NCI-H69 (cell line): ENCODE results near the gene BRIP1.
"Not testable (repeated sequence)": the region's sequence is repeated elsewhere in the genome, so short reads cannot be mapped to it uniquely, and the experiment has no call there.

Experiments used
- DNase-seq: peaks from one replicate; lab custom pipeline; 2025; lab: John Stamatoyannopoulos, UW

BRIP1 gene

DNA sequence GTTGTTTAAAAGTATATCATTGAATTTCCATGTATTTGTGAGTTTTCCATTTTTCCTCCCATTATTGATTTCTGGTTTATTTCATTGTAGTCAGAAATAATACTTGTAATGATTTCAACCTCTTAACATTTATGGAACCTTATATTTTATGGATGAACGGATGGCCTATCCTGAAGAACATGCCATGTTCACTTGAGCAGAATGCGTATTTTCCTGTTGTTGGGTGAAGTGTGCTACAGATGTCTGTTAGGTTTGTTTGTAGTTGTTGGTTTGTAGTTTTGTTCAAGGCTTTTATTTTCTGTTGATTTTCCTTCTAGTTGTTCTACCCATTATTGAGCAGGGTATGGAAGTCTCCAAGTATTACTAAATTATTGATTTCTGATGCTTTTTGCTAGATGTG, 165.1 kb downstream of the BRIP1 start:
- DNase-seq, result no peak

DNA sequence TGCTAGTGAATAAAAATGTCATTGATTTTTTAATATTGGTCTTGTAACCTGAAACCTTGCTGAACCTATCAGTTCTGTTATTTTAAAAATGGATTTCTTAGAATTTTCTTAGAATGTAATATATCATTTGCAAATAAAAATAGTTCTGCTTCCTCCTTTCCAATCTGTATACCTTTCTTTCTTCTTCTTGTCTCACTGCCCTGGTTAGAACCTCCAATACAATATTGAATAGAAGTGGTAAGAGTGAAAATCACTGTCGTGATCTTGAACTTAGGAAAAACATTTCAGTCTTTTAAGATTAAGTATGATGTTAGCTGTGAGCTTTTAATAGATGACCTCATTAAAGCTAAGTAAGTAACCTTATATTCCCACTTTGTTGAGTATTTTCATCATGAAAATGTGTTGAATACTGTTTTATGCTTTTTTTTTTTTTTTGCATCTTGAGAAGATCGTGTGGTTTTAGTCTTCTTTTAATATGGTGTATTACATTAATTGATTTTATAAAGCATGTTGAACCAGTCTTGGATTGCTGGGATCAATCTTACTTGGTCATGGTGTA, 167.5 kb downstream of the BRIP1 start:
- no peak for DNase-seq

DNA sequence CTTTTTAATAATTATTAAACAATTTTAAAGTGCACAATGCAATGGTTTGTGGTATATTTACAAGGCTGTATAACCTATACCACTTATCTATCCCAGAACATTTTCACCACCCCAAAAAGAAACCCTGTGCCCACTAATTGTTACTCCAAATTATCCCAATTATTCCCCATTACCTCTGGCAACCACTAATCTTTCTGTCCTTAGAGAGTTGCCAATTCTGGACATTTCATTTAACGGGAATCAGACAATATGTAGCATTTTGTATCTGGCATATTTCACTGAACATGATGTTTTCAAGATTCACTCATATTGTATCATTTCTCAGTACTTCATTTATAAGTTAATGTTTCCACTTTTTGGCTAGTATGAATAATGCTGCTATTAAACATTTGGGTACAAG, 169.2 kb downstream of the BRIP1 start:
- no peak for DNase-seq

DNA sequence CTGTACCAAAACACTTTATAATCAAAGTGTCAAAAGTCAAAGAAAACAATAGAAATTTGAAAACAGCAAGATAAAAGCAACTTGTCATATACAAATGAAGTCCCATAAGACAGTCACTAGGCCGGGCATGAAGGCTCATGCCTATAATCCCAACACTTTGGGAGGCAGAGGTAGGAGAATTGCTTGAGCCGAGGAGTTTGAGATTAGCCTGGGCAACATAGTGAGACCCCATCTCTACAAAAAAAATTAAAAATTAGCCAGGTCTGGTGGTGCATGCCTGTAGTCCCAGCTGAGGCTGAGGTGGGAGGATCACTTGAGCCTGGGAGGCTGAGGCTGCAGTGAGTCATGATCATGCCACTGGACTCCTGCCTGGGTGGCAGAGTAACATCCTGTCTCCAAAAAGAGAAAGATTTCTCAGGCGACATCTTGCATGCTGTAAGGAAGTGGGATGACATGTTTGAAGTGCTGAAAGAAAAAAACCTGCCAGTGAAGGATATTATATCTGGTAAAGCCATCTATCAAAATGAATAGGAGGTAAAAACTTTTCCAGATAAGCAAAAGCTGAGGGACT, 173.6 kb downstream of the BRIP1 start:
- no peak for DNase-seq

DNA sequence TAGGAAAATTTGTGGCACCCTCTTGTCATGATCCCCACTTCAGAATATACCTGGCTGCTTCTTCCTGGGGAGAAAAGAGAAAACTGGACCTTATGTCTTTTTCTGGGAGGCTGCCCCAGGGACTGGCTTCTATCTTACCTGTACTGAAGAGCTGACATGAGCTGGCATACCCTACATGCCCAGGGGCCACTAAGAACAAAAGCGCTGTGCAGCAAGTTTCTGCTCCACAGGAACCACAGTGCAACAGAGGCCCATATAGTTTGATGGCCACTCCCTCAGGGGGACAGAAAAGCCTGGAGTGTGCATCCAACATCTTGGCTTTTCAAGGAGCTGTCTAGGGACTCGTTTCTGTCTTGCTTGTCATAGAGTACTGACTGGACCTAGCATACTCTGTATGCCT, 175.6 kb downstream of the BRIP1 start:
- DNase-seq, result no peak

DNA sequence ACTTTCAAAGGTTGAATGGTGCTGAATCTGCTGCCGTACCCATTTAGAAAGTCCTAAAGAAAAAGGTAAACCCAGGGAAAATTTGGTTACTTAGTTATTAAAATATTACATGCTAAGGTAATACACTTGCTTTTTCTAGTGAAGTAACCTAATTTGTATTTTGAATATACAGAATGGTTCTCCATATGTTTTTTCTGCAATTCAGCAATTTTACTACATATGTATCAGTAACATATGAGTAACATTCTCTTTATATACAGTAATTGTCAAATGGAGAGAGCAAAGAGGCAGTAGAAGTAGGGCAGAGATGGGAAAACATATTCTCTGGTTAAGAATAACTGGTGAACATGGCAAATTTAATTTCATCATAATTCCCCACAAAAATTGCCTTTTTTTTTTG, 177.2 kb downstream of the BRIP1 start:
- DNase-seq, result no peak

DNA sequence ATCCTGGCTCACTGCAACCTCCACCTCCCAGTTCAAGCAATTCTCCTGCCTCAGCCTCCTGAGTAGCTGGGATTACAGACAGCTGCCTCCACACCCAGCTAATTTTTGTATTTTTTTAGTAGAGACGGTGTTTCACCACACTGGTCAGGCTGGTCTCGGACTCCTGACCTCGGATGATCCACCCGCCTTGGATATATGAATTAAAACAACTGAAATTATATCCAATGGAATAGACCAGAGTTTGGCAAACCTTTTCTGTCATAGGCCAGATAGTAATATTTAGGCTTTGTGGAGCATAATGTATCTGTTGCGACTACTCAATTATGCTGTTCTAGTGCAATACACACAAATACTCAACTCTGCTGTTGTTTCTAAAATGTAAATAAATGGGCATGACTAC, 178.5 kb downstream of the BRIP1 start:
- DNase-seq, result no peak

DNA sequence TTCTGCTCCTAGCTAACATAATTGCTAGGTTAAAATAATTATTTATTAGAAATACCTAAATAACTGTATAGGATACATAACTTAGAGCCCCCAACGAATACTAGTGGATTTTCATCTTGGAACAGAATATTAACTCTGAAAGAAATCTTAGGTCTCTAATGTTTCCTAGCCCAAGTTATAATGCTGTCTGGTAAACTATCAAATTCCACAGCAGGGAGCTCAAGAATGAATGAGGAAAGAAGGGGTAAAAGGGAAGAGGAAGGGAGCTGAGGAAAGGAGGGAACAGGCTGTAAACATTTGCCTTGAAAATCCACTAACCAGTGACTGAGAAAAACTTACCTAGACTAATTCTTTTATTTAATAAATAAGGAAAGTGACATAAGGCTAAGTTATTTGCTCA, 179.2 kb downstream of the BRIP1 start:
- DNase-seq, result no peak

DNA sequence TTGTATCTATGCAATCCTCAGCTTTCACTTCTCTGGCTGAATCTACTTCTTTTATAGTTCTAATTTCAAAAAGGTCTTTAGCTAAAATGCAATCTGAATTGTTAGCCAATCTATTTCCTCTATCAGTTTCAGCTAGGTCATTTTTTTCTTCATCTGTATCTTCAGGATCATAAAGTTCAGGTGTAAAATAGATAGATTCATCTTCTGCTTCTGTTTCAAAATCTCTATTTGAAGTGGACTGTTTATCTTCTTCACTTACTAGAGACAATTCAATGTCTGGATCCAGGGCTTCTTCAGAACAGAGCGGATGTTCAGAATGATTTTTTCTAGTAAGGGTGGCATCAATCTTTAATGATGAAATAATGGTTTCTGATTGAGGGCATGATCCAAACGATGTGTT, 179.9 kb downstream of the BRIP1 start:
- no peak for DNase-seq

DNA sequence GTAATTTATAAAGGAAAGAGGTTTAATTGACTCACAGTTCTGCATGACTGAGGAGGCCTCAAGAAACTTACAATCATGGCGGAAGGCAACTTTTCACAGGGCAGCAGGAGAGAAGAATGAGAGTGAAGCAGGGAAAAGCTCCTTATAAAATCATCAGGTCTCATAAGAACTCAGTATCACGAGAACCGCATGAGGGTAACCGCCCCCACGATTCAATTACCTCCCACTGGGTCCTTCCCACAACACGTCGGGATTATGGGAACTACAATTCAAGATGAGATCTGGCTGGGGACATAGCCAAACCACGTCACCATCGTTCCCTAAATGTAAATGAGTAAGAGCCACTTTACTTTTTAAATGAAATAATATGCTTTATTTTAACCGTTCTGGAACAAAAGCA, 182.4 kb downstream of the BRIP1 start:
- no peak for DNase-seq

DNA sequence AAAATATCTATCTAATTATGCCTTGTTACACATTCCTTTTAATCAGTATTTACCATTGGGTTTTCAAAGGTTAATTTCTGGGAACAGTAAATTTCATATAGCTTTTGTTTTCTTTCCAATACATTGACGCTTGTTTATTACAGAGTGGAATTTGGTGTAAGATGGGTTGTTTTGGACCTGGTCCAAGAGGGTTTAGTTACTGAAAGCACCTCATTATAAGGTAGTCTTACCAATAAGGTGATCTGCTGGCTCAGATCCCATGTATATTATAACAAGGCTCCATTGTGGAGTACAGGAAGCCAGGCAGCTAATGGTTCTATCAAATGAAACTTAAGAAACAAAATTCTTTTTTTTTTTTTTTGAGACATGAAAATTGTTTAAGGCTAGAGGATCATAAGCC, 185.0 kb downstream of the BRIP1 start:
- DNase-seq, result peak; percentile 88

DNA sequence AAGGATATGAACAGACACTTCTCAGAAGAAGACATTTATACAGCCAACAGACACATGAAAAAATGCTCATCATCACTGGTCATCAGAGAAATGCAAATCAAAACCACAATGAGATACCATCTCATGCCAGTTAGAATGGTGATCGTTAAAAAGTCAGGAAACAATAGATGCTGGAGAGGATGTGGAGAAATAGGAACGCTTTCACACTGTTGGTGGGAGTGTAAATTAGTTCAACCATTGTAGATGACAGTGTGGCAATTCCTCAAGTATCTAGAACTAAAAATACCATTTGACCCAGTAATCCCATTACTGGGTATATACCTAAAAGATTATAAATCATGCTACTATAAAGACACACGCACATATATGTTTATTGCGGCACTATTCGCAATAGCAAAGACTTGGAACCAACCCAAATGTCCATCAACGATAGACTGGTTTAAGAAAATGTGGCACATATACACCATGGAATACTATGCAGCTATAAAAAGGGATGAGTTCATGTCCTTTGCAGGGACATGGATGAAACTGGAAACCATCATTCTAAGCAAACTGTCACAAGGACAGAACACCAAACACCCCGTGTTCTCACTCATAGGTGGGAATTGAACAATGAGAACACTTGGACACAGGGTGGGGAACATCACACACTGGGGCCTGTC, 186.0 kb downstream of the BRIP1 start:
- not testable (repeated sequence) for DNase-seq

DNA sequence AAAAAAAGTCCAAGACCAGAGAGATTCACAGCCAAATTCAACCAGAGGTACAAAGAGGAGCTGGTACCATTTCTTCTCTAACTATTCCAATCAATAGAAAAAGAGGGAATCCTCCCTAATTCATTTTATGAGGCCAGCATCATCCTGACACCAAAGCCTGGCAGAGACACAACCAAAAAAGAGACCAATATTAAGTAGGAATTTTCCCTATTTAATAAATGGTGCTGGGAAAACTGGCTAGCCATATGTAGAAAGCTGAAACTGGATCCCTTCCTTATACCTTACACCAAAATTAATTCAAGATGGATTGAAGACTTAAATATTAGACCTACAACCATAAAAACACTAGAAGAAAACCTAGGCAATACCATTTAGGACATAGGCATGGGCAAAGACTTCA, 186.8 kb downstream of the BRIP1 start:
- not testable (repeated sequence) for DNase-seq

DNA sequence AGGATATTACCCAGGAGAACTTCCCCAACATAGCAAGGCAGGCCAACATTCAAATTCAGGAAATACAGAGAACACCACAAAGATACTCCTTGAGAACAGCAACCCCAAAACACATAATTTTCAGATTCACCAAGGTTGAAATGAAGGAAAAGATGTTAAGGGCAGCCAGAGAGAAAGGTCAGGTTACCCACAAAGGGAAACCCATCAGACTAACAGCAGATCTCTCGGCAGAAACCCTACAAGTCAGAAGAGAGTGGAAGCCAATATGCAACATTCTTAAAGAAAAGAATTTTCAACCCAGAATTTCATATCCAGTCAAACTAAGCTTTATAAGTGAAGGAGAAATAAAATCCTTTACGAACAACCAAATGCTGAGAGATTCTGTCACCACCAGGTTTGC, 188.7 kb downstream of the BRIP1 start:
- DNase-seq, result not testable (repeated sequence)

DNA sequence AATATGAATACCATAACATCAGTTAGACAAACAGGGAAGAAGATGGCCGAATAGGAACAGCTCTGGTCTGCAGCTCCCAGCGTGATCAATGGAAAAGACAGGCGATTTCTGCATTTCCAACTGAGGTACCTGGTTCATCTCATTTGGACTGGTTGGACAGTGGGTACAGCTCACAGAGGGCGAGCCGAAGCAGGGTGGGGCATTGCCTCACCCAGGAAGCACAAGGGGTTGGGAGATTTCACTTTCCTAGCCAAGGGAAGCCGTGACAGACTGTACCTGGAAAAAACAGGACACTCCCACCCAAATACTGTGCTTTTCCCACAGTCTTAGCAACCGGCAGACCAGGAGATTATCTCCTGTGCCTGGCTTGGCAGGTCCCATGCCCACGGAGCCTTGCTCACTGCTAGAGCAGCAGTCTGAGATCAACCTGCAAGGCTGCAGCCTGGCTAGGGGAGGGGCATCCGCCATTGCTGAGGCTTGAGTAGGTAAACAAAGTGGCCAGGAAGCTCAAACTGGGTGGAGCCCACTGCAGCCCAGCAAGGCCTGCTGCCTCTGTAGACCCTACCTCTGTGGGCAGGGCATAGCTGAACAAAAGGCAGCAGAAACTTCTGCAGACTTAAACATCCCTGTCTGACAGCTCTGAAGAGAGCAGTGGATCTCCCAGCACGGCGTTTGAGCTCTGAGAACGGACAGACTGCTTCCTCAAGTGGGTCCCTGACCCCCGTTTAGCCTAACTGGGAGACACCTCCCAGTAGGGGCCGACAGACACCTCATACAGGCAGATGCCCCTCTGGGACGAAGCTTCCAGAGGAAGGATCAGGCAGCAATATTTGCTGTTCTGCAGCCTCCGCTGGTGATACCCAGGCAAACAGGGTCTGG, 190.1 kb downstream of the BRIP1 start:
- not testable (repeated sequence) for DNase-seq

DNA sequence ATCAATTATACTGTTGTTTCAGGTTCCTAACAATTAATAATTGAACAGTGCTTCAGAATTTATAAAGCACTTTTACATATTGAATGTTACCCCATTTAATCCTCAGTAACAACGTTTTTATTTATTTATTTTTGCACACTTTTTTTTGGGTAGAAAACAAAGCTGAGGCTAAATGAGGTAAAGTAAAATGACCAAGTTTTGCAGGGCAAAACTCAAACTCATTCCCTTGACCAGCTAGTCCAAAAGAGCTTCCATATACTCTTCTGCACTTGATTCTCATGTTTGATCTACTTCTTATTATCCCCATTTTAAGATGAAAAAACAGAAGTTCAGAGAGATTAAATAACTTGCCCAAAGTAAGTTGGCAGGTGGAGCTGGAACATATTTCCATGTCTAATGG, 191.2 kb downstream of the BRIP1 start:
- DNase-seq, result no peak

DNA sequence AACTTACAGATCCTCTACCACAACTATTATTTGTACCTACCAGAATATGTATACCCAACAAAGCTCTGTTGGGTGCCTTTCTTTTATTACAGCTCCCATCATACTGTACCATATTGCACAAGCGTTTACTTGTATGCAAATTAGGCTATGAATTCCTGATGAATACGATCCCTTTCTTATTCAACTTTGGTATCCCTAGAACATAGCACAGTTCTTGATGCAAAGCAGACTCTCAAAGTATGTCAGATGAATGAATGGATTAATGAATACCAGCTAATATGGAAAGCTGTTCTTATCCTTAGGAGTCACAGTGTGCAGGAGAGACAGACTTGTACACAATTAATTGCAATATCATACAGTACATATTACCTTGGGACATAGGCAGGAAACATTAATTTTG, 192.6 kb downstream of the BRIP1 start:
- DNase-seq, result no peak

DNA sequence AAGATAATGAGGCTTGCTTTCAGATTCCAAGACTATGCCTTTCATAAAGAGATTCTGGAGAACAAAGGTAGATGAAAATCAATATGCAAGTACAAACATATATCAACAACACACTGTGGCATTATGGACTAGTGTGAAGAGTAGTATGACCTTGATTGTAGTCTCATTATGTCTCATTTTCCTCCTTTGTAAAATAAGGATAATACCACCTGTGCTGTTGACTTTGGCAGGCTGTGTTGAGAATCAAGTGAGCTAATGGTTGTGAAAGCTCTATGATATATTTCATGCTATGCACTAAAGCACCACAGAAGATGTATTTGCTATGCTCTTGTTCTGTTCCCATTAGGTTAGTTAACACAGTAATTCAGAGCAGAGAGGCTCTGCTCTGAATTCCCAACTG, 193.8 kb downstream of the BRIP1 start:
- peak; percentile 92 for DNase-seq

DNA sequence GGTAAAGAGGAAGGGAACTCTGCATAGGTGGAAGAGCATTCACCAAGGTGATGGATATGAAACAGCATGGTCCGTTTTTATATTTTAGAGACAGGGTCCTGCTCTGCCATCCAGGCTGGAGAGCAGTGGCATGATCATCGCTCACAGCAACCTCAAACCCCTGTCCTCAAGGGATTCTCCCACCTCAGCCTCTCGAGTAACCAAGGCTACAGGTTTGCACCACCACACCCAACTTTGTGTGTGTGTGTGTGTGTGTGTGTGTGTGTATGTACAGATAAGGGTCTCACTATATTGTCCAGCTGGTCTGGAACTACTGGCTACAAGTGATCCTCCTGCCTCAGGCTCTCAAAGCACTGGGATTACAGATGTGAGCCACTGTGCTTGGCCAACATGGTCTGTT, 194.8 kb downstream of the BRIP1 start:
- no peak for DNase-seq

DNA sequence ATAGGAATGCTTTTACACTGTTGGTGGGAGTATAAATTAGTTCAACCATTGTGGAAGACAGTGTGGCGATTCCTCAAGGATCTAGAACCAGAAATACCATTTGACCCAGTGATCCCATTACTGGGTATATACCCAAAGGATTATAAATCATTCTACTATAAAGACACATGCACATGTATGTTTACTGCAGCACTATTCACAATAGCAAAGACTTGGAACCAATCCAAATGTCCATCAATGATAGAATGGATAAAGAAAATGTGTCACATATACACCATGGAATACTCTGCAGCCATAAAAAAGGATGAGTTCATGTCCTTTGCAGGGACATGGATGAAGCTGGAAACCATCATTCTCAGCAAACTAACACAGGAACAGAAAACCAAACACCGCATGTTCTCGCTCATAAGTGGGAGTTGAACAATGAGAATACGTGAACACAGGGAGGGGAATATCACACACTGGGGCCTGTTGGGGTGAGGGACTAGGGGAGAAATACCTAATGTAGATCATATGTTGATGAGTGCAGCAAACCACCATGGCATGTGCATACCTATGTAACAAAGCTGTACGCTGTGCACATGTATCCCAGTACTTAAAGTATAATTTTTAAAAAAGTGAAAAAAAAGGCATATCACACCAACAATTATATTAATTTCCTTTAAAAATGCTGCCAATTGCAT, 196.8 kb downstream of the BRIP1 start:
- not testable (repeated sequence) for DNase-seq

DNA sequence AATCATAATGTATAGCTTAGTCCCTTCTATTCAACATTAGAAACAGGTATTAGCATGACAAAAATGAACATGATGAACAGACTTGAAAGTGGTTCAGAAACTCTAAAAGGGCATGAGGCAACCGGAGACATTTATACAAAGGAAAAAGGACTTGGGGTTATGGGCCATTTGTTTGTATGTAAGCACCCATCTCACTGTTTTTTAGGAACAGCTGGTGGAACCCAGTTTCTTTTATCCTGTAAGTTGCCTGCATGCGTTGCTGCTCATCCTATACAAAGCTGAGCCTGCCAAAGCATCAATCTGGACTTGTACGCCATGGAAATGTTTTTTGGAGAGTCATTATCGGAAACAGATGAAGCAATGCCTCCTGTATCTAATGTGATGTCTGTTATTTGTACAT, 200.0 kb downstream of the BRIP1 start:
- DNase-seq, result no peak

DNA sequence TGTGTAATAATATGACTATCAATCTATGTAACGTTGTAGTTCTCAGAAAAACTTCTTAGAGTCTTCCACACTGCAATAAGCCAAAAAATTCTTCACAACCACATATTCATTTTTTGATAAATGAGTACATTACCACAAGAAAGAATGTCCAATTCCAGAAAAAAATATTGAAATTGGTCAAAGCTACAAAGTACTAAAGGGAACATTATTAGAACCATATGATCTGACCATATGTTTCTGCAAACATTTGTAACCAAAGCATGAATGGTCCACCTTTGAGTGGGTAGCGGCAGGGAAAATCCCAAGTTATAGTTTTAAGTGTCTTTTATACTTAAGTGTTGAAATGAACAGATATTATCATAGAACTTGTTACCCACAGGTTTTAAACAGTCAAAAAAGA, 200.6 kb downstream of the BRIP1 start:
- no peak for DNase-seq
